ENCODE data around the gene ZBTB9.

The ZBTB9 gene

DNA sequence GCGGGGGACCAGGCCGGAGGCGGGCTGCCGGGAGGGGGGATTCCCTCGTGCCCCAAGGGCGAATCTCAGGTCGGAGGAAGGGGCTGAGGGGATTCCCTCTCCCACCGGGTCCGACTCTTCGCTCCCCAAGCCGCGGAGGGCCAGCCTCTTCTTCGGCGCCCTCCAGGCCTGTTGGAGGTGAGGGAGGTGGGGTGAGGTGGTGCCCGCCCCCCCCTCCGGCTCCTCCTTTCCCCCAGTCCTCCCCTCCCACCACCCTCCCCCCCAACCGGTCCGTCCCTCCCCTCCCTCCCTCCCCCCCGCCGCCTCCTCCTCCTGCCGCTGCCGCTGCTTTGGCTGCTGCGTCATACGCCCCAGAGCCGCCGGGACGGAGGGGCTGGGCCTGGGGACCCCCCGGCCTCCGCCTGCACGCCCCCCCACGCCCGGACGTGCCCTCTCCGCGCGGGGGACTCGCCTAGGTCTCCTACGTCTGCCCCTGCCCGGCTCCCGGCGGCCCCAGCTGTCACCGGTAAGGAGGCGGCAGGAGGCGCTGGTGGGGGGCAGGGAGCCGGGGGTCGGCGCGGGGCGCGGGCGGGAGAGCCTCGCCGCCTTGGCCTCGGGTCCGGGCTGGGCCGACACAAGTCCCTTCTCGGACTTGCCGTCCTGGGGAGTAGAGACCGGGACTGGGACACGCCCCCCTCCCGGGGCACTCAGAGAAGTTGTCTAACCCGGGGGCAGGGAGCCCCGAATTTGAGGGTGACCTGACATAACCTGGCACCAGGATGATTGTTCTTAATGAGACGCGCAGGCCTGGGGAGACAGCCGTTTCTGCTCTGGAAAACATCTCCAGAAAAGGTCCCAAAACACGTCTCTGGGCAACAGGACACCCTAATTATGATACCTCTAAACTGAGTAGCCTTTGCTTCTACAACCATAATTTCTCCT is 43.4 kb upstream of the ZBTB9 start, which contains the start of gene PHF1:
Gene PHF1 (plus strand): TSS at position 304 of the 921 bp plus-strand sequence. CDS start 1,250 bp downstream, outside the sequence.
- TF ChIP-seq, protein P1, sequence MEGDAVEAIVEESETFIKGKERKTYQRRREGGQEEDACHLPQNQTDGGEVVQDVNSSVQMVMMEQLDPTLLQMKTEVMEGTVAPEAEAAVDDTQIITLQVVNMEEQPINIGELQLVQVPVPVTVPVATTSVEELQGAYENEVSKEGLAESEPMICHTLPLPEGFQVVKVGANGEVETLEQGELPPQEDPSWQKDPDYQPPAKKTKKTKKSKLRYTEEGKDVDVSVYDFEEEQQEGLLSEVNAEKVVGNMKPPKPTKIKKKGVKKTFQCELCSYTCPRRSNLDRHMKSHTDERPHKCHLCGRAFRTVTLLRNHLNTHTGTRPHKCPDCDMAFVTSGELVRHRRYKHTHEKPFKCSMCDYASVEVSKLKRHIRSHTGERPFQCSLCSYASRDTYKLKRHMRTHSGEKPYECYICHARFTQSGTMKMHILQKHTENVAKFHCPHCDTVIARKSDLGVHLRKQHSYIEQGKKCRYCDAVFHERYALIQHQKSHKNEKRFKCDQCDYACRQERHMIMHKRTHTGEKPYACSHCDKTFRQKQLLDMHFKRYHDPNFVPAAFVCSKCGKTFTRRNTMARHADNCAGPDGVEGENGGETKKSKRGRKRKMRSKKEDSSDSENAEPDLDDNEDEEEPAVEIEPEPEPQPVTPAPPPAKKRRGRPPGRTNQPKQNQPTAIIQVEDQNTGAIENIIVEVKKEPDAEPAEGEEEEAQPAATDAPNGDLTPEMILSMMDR (IDR thresholded peaks at IDR 0.05; ENCODE audit: insufficient read depth, low read depth, low read length, missing control alignments), result no peak
- peak within 1 kb of the TSS; percentile 75 for H3K4me3 ChIP-seq (ENCODE audit: low read depth, low read length)
- DNase-seq (ENCODE audit: low read depth), result no peak

- peak overlapping the region; percentile 75 for H3K4me3 ChIP-seq (ENCODE audit: low read depth, low read length)
- TF ChIP-seq, protein P1 (IDR thresholded peaks at IDR 0.05; ENCODE audit: insufficient read depth, low read depth, low read length, missing control alignments), result no peak
- DNase-seq (ENCODE audit: low read depth), result no peak
Observed at GRCh38 chr6:33411632-33412005, 42.8 kb upstream of the ZBTB9 start.

GRCh38 chr6:33412140-33413009 is 42.0 kb upstream of the ZBTB9 start:
- H3K4me3 ChIP-seq (ENCODE audit: low read depth, low read length), result no peak overlapping the region
- no peak for DNase-seq (ENCODE audit: low read depth)
- TF ChIP-seq, protein P1 (IDR thresholded peaks at IDR 0.05; ENCODE audit: insufficient read depth, low read depth, low read length, missing control alignments), result no peak

- no peak for DNase-seq (ENCODE audit: low read depth)
- TF ChIP-seq, protein P1 (IDR thresholded peaks at IDR 0.05; ENCODE audit: insufficient read depth, low read depth, low read length, missing control alignments), result no peak
Observed at GRCh38 chr6:33413241-33414120, 40.9 kb upstream of the ZBTB9 start.

GRCh38 chr6:33414592-33415271 is 39.6 kb upstream of the ZBTB9 start:
- H3K4me3 ChIP-seq (ENCODE audit: low read depth, low read length), result no peak overlapping the region
- TF ChIP-seq, protein P1 (IDR thresholded peaks at IDR 0.05; ENCODE audit: insufficient read depth, low read depth, low read length, missing control alignments), result peak; percentile 46
- no peak for DNase-seq (ENCODE audit: low read depth)

More at GRCh38 chr6:33413241-33414120, 40.9 kb upstream of the ZBTB9 start:
- no peak overlapping the region for H3K4me3 ChIP-seq (ENCODE audit: low read depth, low read length)

Data from GM12865 (cell line).